ENCODE data around the gene PLAA. TPM values are rescaled to one million over a fixed set of nuclear protein-coding genes. Genes with fewer than 3 reads are reported as not detected.

Gene PLAA
- 12.5 TPM for total RNA-seq

DNA sequence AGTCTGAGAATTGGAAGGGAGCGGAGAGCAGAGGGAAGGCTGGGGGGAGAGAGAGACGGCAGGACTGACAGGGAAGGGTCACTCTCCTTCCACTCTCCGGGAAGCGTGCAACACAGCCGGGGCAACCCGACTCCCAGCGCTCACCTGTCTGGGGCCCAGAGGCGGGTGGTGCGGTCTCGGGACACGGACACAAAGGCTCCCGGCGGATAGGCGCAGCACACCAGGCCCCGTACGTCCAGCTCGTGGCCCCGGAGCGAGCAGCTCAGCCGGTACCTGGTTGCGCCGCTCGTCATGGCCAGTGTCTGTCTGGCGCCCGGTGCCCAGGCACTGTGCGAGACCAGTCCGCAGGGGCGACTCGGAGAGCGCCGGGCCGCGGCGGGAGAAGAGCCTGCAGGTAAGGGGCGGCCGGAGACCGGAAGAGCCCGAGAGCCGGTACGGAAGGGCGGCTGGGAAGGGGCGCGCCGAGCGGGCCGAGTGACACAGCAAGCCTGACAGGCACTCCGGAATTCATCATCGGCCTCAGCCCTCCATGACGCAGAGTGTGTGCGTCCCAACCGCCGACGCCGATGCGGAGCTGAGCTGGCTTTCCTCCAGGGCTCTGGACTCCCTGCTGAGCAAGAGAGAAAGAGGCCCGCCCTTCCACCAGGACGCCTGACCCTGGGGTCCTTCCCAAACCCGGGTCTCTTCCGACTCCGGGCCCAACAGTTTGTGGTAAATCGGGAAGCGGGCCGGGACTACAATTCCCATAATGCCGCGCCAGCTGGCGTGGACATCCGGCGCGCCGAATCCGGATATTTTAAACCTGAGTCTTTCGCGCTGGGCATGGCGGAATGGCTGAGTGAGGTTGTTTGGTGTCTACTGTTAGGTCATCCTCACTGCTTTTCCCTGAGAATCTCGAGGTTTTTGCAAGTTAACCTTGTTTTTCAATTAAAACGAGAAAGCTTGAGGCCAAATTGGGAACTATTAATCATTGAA is at the start of gene PLAA:
Gene PLAA (minus strand): TSS at position 490 of the 975 bp plus-strand sequence. CDS start 197 bp downstream, at position 293.
- DNase-seq (ENCODE audit: low spot score) (peak; percentile 92), ATAC-seq (peak; percentile 98)

DNA sequence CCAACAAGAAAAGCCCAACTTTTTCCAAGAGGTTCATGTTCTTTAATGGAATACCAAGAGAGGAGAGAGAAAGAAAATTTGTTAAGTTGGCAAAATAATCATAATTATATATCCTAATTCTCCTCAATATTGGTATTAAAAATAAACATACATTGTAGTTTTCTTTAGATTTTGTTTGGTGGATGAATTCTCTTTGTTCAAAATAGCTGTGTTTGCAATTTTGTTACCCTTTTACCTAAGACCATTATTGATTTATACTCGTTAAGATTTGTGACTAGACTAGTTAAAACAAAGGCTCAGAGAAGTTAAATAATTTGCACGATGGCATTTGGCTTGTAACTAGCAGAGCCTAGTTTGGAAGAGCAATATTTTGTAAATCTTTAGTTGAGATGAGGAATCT is 48.8 kb upstream of the PLAA start:
- DNase-seq (ENCODE audit: low spot score) (no peak), ATAC-seq (no peak)

DNA sequence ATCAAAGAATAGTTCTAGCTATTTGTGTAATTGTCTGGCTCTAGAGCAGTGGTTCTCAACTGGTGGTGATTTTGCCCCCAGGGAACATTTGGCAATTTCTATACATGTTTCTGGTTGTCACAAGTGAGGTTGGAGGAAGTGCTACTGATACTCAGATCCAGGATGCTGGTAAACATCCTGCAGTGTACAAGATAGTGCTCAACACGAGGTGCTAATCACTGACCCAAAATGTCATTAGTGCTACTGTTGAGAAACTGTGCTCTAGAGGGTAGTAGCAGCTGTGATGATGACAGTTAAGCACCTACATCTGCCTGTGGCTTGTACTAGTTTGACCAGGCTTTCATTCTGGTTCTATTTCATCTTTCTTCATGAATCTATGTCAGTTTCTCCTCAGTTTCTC is 36.3 kb upstream of the PLAA start:
- DNase-seq (ENCODE audit: low spot score) (no peak), ATAC-seq (no peak)

DNA sequence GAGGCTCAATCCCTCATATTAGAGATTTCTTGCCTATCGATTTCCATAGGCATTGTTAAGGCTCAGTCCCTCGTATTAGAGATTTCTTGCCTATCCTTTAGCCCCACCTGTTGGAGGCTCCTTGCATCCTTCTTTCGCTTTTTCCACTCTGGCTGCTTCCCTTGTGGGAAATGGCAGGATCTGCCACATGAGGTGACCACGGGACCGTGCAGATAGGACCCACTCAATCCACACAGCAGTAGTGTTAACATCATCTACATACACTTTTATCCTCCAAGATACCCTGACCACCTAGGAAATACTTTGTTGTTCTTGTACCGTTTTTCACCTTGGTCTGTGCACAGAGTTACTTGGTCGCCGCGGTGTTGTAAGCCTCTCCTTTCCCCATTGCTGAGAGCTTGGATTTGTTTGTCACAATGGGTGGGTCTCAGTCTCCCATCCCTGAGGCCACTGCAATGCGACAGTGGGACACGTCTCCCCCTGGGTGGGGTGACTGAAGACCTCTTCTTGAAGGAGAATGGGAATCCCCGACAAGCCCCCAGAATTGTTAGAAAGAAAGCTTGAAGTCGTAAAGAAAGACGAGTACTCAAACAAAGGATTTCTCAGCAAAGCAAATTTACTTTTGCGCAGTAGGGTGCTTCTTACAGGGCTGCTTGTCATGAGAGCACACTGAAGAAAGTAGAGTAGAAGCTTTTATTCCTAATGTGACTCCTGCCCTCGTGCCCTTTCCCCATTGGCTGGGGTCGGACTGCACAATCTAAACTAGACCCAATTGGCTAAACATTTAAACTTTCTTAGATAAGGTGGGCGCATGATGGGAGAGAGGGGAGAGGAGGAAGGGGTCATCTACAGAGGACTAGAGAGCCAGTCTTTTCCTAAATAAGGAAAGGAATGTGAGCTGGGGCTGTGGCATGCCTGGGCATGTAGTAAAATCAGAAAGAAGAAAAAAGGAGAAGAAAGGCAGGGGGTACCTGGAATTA is 29.0 kb upstream of the PLAA start:
- ATAC-seq (peak; percentile 72), DNase-seq (ENCODE audit: low spot score) (no peak)

DNA sequence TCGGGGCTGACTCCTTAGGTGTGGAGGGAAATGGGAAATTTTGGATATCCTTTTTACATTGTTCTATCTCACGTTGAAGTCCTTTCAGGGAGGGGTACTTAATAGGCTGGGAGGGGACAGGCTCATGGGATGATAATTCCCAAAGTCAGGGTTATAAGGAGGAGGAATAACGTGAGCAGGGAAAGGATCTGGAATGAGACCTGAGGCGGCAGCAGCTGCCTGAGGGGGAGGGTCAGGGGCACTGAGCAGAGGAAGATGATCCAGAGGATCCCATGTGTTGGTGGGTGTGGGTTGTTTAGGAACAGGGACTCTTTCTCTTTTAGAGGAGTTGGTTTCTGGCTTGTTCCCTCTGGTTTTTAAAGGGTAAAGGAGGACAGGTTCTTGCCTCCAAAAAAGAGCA is 27.9 kb upstream of the PLAA start:
- no peak for ATAC-seq

DNA sequence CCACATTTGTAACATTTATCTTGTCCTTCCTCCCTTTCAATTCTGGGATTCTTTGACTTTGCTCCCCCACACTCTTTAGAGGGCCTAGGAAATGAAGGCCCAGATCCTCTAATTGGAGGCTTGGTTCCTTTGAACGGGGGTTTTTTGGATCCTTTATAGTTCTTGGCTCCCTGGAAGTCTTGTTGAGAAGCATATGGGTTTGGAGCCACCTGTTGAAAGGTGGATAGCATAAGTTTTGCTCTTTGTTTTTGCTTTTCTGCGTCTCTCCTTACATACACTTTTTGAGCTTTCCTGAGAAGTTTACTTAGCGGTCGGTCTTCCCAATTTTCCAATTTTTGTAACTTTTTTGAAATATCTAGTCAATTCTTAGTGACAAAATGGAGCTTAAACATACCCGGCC is 26.9 kb upstream of the PLAA start:
- ATAC-seq (no peak), DNase-seq (ENCODE audit: low spot score) (no peak)

More for the DNA sequence above, 27.9 kb upstream of the PLAA start:
- no peak for DNase-seq (ENCODE audit: low spot score)

DNA sequence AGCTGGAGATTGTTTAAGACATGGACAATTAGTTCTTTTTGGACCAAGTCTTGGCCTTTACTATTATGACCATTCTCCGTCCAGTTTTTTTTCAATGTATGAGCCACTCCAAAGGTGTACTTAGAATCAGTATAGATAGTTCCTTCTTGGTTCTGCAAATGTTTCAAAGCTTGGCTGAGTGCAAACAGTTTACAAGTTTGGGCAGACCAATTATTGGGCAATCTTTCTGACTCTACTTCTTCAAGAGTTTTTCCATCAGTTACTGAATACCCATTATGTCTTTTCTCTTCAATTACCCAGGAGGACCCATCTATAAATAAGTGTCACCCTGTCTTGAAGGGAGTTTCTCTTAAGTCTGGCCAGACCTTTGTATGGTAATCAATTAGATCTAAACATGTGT is 24.7 kb upstream of the PLAA start:
- DNase-seq (ENCODE audit: low spot score), result no peak
- no peak for ATAC-seq

DNA sequence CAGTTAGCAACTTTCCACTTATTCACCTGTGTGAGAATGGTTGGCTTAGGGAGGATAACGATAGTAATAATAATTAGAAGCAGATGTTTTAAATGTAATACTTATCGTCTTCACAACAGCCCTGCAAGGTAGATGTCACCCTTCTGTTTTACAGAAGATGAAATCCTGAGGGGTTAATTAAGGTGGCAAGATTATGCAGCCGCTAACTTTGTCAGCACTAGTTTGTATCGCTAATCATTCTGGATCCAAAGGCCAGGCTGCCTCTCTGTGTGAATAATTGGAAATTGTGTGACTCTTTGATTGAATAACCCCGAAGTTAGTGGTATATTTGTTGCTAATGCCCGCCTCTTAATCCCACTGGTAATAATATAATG is 9.8 kb upstream of the PLAA start:
- DNase-seq (ENCODE audit: low spot score) (no peak), ATAC-seq (no peak)

DNA sequence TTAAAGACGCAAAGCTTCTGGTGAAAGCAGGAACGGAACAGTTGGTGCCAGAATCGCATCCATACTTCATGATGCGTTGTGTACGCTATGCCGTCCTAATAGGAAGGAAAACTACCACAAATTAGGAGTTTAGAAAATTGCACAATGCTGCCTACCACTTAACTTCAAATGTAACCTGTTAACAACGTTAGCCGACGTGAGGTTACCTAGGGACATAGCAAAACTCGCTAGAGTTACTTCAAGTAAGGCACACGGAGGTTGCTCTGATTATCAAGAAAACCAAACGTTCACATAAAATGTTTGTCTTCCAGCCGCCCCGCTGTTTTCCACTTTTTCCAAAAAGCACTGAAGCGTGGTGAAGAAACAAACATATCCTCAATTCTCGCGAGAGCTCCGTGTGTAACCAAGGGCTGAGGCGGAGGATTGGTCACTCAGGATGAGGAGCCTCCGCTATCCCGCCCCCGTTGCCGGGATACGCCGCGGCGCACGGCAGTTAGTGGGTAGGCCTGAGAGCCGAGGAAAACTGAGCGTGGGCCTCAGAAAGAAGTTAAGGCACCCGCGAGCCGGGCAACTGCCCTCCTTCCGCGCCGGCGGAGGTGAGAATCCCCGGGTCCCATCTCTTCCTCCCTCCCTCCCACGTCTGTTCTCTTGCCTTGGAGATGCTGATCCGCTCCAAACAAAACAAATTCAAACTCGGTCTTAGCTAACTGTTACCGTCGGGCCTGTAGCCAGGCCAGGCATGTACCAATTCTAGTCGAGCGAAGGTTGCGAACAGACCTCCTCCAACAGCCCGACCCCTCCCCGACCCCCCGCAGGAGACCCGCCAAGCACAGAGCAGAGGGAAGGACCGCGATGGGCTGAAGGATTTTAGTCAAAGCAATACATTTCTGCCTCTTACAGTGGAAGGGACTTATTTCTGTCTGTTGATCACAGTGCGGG is 9.1 kb upstream of the PLAA start, which contains the start of gene IFT74:
Gene IFT74 (plus strand): TSS at position 492 of the 939 bp plus-strand sequence. CDS start 5,556 bp downstream, outside the sequence.
- peak; percentile 100 for ATAC-seq
- peak; percentile 97 for DNase-seq (ENCODE audit: low spot score)

DNA sequence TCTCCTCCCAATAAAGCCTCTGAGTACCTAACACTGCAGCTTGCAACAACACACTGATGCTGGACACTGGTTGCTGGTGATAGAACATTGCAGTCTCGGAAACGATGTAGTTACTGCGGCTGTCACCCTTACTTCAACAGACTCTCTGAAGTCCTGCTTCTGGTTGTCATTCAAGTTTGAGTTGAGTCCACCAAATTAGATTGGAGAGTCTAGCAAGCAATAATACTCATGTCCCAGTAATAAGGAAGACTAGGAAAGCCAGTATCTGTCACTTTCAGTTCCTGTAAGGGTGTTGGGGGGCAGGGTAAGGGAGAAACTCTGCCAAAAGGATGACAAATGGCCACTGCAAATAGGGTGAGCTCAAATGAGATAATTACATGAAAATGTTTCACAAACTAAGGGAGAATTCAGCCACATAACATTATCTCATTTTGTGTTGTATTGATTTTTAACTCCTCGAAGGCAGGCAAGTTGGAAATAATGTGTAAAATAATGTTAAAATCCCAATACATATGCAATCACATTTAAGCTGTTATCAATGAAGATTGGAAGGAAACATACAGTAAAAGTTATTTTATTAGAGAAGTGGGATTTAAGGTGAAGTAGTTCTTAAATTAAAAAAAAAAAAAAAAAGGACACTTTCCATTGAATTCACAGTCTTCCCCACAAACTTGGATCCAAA is 8.3 kb upstream of the PLAA start:
- ATAC-seq, result peak; percentile 13

DNA sequence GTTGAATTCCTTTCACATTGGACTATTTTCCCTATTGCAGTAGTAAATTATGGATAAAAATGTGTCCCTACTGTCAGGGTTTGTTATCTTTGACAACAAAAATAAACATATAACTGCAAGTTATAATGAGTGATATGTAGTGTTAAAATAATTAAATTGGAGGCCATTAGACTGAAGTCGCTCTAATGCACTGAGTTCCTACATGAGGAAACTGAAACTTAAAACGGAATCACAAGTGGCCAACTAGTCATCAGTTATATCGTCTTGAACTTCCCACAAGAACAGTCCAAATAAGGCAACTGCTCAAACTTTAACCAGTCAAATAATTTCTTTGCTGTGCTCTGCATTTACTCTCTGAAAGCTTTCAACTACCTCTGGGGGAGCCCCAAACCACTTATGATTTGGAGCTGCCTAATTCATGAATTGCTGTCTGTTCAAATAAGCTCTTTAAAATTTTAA is 7.0 kb upstream of the PLAA start:
- ATAC-seq (no peak), DNase-seq (ENCODE audit: low spot score) (no peak)

More for the DNA sequence above, 8.3 kb upstream of the PLAA start:
- DNase-seq (ENCODE audit: low spot score), result no peak

DNA sequence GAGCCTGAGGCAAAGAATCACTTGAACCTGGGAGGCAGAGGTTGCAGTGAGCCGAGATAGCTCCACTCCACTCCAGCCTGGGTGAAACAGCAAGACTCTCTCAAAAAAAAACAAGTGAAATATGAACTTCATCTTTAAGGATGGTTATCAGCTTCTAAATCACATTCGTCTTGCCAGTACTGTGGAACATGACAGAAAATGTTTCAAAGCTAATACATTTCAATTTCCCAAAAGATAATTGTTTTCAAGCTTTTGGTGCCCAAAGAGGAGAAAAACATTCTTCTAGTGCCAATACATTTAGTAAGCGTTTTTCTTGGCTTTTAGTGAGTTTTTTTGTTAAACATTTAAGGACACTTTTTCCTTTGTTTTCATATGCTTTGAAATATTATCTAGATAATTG is 4.8 kb upstream of the PLAA start:
- no peak for ATAC-seq
- no peak for DNase-seq (ENCODE audit: low spot score)

DNA sequence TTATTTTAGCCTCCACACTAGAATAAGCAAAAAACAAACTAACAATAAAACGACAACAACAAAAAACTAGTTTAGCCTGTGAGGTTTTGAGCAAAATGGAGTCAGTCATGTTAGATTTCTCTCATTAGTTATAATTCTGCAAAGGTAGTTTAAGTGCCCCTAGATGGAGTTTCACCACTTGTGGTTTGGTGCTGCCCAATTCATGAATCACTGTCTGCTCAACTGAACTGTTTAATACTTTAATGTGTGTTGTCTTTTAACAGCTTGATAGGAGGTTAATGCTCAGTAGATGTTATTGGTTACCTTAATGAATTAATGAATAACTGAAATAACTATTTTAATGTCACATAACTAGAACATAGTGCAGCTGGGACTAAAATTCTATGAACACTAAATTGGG is 3.5 kb upstream of the PLAA start:
- DNase-seq (ENCODE audit: low spot score) (no peak), ATAC-seq (no peak)

DNA sequence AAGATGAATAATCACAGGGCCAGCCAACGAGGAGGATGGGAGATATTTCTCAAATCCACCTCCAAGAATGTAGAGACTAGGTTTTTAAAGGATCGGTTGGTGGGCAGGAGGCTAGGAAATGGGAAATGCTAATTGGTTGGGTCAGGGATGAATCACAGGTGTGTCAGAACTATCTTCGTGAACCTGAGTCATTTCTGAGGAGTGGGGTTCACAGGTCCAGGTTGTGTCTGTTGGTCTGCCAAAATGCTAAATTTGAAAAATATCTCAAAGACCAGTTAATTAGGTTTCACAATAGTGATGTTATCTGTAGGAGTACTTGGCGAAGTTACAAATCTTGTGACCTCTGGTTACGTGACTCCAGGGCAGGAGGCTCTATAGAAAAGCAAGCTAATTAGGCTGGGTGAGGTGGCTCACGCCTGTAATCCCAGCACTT is 2.6 kb upstream of the PLAA start:
- ATAC-seq, result no peak
- DNase-seq (ENCODE audit: low spot score), result no peak

DNA sequence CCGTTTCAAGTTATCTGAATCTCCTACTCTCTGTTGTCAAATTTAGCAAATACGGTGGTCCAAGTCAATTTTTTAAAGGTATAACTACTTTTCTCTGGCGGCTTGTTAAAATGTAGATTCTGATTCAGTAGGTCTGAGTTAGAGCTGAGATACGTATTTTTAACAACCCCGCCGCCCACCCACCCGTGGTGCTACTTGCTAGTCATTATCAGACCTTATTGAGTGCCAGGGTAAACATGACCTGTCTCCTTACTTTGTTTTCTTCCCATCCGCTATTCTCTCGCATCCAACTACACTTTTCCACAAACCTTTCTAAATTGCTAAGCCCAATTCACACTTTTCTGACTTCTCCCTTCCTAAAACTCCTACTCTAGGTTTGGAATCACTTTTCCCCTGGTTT is 694 bp upstream of the PLAA start:
- DNase-seq (ENCODE audit: low spot score), result no peak
- ATAC-seq, result no peak

DNA sequence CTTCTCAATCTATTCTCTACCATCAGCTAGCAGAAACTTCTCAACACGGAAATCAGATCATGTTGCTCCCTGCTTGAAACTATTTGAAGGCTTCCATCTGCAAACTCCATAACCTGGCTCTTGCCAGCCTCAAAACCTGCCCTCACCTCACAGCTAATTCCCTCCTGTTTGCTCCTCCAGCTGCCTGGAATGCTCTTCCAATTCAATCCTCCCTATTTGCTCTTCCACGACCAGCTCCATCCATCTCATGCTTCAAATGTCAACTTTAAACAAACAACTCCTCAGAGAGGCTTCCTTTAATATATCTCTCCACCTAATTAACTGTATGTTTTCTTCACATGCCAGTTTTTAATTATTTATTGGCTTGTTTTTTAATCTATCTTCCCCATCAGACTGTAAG is 1.5 kb downstream of the PLAA start:
- ATAC-seq, result no peak
- no peak for DNase-seq (ENCODE audit: low spot score)

DNA sequence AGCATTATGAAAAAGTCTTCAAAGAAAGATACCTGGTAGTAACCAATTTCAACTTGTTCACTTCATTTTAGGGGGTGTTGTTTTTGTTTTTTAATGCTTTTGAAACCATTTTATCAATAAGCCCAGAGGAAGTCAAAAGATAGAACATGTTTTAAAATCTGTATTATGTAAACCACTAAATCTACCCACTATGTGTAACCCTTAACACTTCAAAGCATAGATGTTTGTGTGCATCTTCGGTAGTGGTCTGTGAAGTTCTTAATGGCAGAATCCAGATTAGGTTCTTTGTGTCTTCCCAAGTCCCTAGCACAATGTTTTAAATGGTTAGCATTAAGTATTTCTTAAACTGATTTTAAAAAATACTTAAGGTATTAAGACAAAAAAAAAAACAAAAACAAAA is 6.3 kb downstream of the PLAA start:
- ATAC-seq (no peak), DNase-seq (ENCODE audit: low spot score) (no peak)

DNA sequence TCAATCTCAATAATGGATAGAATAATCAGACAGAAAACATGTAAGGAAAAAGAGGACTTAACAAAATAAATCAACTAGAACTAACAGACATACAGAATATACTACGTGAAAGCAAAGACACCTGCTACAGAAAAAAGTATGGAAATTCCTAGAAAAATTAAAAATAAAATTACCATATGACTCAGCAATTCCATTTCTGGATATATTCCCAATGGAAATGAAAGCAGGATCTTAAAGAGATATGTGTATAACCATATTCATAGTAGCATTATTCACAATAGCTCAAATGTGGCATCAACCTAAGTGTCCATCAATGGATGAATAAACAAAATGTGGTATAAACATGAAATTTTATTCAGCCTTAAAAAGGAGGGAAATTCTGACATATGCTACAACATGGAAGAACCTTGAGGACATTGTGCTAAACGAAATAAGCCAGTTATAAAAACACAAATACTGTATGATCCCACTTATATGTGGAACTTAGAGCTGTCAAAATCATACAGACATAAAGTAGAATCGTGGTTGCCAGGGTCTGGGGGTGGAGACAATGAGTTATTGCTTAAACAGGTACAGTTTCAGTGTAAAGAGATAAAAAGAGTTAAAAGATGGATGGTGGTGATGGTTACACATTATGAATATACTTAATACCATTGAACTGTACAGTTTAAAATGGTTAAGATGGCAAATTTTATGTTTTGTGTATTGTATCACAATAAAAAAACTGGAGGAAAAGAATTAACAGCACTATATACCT is 6.9 kb downstream of the PLAA start:
- ATAC-seq, result no peak
- no peak for DNase-seq (ENCODE audit: low spot score)

Data from left lobe of liver (tissue), 2 donors.